Right lobe of liver (tissue), 6 donors: ENCODE data around the gene EHMT2. TPM values are rescaled to one million over a fixed set of nuclear protein-coding genes. Genes with fewer than 3 reads are reported as not detected.

Experiments
- ATAC-seq, 4 donors: fragments of 200-7000 bp; cut with Tn5 transposase; one replicate each; pipeline ENCODE4 v1.9.1; 2020; ENCODE audit warnings: mild to moderate bottlenecking in 4 of 4, moderate library complexity in 4 of 4
- DNase-seq, 3 donors: peaks; one replicate each; pipeline ENCODE4 v3.0.0-alpha.2; 2020
- H3K27ac ChIP-seq, 3 donors: fragments of 200-600 bp; one replicate each; pipeline ENCODE4 v1.8.0; 2022
- H3K27me3 ChIP-seq, 2 donors: fragments of 200-600 bp; one replicate each; pipeline ENCODE4 v1.8.0; 2022
- H3K36me3 ChIP-seq, 4 donors: fragments of 200-600 bp; sonication (generic) in 1 of 4; one replicate each; pipeline versions ENCODE4 v1.5.1 to v1.8.0; 2017 to 2022; ENCODE audit warnings: control low read depth in 1 of 4
- H3K4me1 ChIP-seq, 4 donors: fragments of 200-600 bp; sonication (generic) in 1 of 4; one replicate each; pipeline versions ENCODE4 v1.5.1 to v1.8.0; 2017 to 2022; ENCODE audit warnings: control low read depth in 1 of 4
- H3K4me3 ChIP-seq, 3 donors: fragments of 200-600 bp; one replicate each; pipeline ENCODE4 v1.8.0; 2022
- H3K9me3 ChIP-seq, 4 donors: fragments of 200-600 bp; sonication (generic) in 1 of 4; one replicate each; pipeline versions ENCODE4 v1.5.1 to v1.8.0; 2017 to 2022; ENCODE audit warnings: control low read depth in 1 of 4
- POLR2A ChIP-seq: fragments of 450-650 bp; IDR thresholded peaks from one replicate; pipeline ENCODE4 v1.6.1; 2017; ENCODE audit warnings: antibody characterized with exemption, mild to moderate bottlenecking
- WGBS: methylation state at CpG from one replicate; pipeline ENCODE4 v1.1.6; 2018; ENCODE audit warnings: low coverage, low lambda C conversion rate; ENCODE audit not compliant: insufficient coverage; ENCODE audit errors: missing lambda C conversion rate; 5-methylcytosine and 5-hydroxymethylcytosine counted together
- intact Hi-C, 2 donors: fragments of 100-400 bp; cut with DNase I; formaldehyde crosslinking; loops; one replicate each; pipeline versions ENCODE4 v1.11.2 to v1.14.1; 2022
- total RNA-seq, 6 experiments: library from RNA; depleted of rRNA in 2 of 6; stranded (reverse); fragments of >200 nt in 2 of 6; fragmentation: NEBNext Ultra II Directional in 3 of 6; extraction: Animal tissue kit (Norgen Biotek cat#: 25700) in 3 of 6; gene quantifications; one replicate each; pipeline versions ENCODE4 v1.1.0 to v1.2.4, GENCODE V29; 2016 to 2023
- TF ChIP-seq, protein P1 (sequence below), 4 donors: fragments of 200-600 bp in 3 of 4; fragments of 450-650 bp in 1 of 4; IDR thresholded peaks; one replicate each; pipeline versions ENCODE4 v1.5.1 to v1.8.0; 2016 to 2022; ENCODE audit warnings: antibody characterized with exemption in 4 of 4, mild to moderate bottlenecking in 2 of 4
- donor health status: DM: no; HTN: yes; CAD: no.
- donor health status: DM: no; HTN: no; CAD: no.
- donor health status: DM: no; HTN: no; CAD: no.
- donor health status: DM: no; HTN: yes; CAD: no.
- donor health status: DM: no; HTN: yes; CAD: no.

Gene EHMT2
- total RNA-seq, 6 experiments from 2014 or later: 10.7 to 20.1 (median 13.3) TPM

DNA sequence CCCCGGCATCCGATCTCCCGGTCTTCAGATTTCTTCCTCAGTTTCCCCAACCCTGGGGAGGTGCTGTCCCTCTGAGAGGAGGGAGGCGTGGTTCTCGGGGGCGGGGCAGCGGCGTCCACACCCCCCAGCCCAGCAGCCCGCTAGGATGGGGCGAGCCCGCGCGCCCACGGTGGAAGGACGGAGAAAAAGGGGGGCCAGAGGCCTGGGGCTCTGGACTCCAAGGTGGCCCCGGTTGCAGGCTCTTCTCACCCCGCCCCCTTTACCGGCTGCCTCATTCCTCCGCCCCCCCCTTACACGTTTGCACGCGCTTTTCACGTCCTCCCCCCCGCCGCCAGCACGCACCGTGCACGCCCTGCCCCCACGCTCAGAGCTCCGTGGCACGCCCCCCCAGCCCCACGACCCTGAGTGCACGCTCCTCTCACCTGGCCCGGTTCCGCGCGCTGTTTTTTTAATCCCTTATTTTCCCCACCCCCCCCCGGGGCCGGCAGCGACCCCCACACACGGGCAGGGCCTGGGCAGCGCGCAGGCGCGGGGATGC lies 4.0 kb upstream of the EHMT2 start:
- ATAC-seq (peak; percentile 21 to 47 (median 32)), DNase-seq (peak; percentile 71 to 75 (median 73))
- Histone ChIP-seq H3K27ac (peak overlapping the region; percentile 22 to 69 (median 62)), H3K27me3 (no peaks in the 10 kb centered on the region), H3K4me3 (peak overlapping the region; percentile 31 to 61 (median 60)), H3K9me3 (no peaks in the 10 kb centered on the region), H3K36me3 (no peaks in the 10 kb centered on the region), H3K4me1 (peaks cover 0 to 19% (median 0%) of the 10 kb centered on the region in 4 donors)
- no peak for TF ChIP-seq POLR2A
- TF ChIP-seq, protein P1, sequence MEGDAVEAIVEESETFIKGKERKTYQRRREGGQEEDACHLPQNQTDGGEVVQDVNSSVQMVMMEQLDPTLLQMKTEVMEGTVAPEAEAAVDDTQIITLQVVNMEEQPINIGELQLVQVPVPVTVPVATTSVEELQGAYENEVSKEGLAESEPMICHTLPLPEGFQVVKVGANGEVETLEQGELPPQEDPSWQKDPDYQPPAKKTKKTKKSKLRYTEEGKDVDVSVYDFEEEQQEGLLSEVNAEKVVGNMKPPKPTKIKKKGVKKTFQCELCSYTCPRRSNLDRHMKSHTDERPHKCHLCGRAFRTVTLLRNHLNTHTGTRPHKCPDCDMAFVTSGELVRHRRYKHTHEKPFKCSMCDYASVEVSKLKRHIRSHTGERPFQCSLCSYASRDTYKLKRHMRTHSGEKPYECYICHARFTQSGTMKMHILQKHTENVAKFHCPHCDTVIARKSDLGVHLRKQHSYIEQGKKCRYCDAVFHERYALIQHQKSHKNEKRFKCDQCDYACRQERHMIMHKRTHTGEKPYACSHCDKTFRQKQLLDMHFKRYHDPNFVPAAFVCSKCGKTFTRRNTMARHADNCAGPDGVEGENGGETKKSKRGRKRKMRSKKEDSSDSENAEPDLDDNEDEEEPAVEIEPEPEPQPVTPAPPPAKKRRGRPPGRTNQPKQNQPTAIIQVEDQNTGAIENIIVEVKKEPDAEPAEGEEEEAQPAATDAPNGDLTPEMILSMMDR (IDR thresholded peaks at IDR 0.05): no peak
- intact Hi-C loops: loop anchor here in 1 of 2 donors (10.0 kb wide), 1 partner anchor 53 kb away; the partner anchor contains the start of genes NELFE and SKIC2
- 3% methylated on average over 26 of the region's 45 CpGs for WGBS

GRCh38 chr6:31900917-31901414 lies 3.5 kb upstream of the EHMT2 start:
- H3K27me3 ChIP-seq: no peaks in the 10 kb centered on the region
- intact Hi-C loops: loop anchor here in 1 of 2 donors (10.0 kb wide), 1 partner anchor 54 kb away; the partner anchor contains the start of genes NELFE and SKIC2
- peak in 2 of 3 donors; percentile 42 to 61 for DNase-seq
- H3K27ac ChIP-seq: peak overlapping the region; percentile 3 to 69 (median 19)
- peak in 1 of 4 donors; percentile 1 for ATAC-seq
- peaks cover 0 to 19% (median 0%) of the 10 kb centered on the region in 4 donors for H3K4me1 ChIP-seq
- no peak for TF ChIP-seq POLR2A
- TF ChIP-seq, protein P1 (IDR thresholded peaks at IDR 0.05): no peak
- H3K9me3 ChIP-seq: no peaks in the 10 kb centered on the region
- H3K36me3 ChIP-seq: no peaks in the 10 kb centered on the region
- H3K4me3 ChIP-seq: peak overlapping the region; percentile 31 to 61 (median 60)
- WGBS: 31% methylated on average over 6 of the region's 29 CpGs

- intact Hi-C loops: loop anchor here in 1 of 2 donors (10.0 kb wide), 1 partner anchor 55 kb away; the partner anchor contains the start of genes NELFE and SKIC2
- Histone ChIP-seq H3K4me3 (no peak overlapping the region), H3K27me3 (no peaks in the 10 kb centered on the region), H3K36me3 (no peaks in the 10 kb centered on the region), H3K4me1 (peaks cover 0 to 19% (median 0%) of the 10 kb centered on the region in 4 donors), H3K9me3 (no peaks in the 10 kb centered on the region), H3K27ac (no peak overlapping the region)
- WGBS: 86% methylated on average over 13 of the region's 49 CpGs
- DNase-seq: peak in 1 of 3 donors; percentile 46
- no peak for ATAC-seq
- TF ChIP-seq POLR2A: no peak
- TF ChIP-seq, protein P1 (IDR thresholded peaks at IDR 0.05): no peak
Measured at GRCh38 chr6:31899882-31900722, 2.6 kb upstream of the EHMT2 start.

DNA sequence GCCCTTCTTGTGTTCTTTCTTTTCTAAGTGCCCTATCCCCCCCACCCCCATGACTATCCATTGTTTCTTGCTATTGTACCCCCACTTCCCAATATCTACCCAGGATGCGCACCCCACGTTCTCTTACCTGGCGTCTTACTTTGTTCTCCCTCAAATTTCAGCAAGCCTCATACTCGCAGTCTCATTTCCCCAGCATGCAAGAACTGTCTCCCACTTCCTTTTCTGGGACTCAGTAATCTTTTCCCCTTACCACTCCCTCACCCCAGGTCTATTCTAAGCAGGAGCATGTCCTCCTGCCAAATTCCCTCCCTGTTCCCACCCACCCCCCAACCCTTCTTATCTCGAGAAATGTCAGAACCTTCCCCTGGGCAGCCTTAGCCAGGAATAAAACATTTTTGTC lies 1.7 kb upstream of the EHMT2 start:
- no peak for DNase-seq
- intact Hi-C loops: no loop called here
- Histone ChIP-seq H3K4me3 (no peak overlapping the region), H3K27me3 (no peaks in the 10 kb centered on the region), H3K27ac (no peak overlapping the region), H3K4me1 (peaks cover 0 to 19% (median 0%) of the 10 kb centered on the region in 4 donors), H3K36me3 (peaks cover 0 to 8% (median 0%) of the 10 kb centered on the region in 4 donors), H3K9me3 (no peaks in the 10 kb centered on the region)
- no peak for ATAC-seq
- no peak for TF ChIP-seq POLR2A
- TF ChIP-seq, protein P1 (IDR thresholded peaks at IDR 0.05): no peak
- 62% methylated on average over 5 of the region's 5 CpGs for WGBS
